Calu3 (cell line): ENCODE measurements around the gene SCG5. TPM values are rescaled to one million over a fixed set of nuclear protein-coding genes. Genes with fewer than 3 reads are reported as not detected.

Experiments used
- BruUV-seq: library from RNA; stranded (reverse); fragments of 400-500 nt; replicated peaks from 2 replicates; lab custom pipeline; 2021; lab: Mats Ljungman, UMichigan
- CTCF ChIA-PET: fragments of 300-600 bp; sonication (Branson Sonifier 250); formaldehyde crosslinking; loops from one replicate; lab custom pipeline; 2022; ENCODE audit warnings: antibody characterized with exemption; lab: Charles Lee
- DNase-seq: peaks from one replicate; pipeline ENCODE4 v3.0.0; 2022
- H3K27ac Mint-ChIP-seq: one replicate; pipeline ENCODE4 v1.8.0; 2022; ENCODE audit warnings: mixed read lengths; ENCODE audit not compliant: unreplicated experiment
- H3K27me3 Mint-ChIP-seq: one replicate; pipeline ENCODE4 v1.8.0; 2022; ENCODE audit warnings: mixed read lengths; ENCODE audit not compliant: unreplicated experiment
- H3K36me3 Mint-ChIP-seq: one replicate; pipeline ENCODE4 v1.8.0; 2022; ENCODE audit warnings: mild to moderate bottlenecking, moderate library complexity, mixed read lengths; ENCODE audit not compliant: insufficient read depth, unreplicated experiment
- H3K4me1 Mint-ChIP-seq: one replicate; pipeline ENCODE4 v1.8.0; 2022; ENCODE audit warnings: mild to moderate bottlenecking, low read depth, mixed read lengths; ENCODE audit not compliant: unreplicated experiment
- H3K4me3 Mint-ChIP-seq: one replicate; pipeline ENCODE4 v1.8.0; 2022; ENCODE audit warnings: mild to moderate bottlenecking, low read depth, moderate library complexity, mixed read lengths; ENCODE audit not compliant: unreplicated experiment
- H3K9me3 Mint-ChIP-seq: one replicate; pipeline ENCODE4 v1.8.0; 2022; ENCODE audit warnings: low read depth, mixed read lengths; ENCODE audit not compliant: unreplicated experiment
- intact Hi-C: fragments of 100-400 bp; cut with micrococcal nuclease; formaldehyde crosslinking; loops from one replicate; pipeline ENCODE4 v1.10.0; 2022; ENCODE audit not compliant: unreplicated experiment
- total RNA-seq: library from RNA; stranded (reverse); gene quantifications from 2 replicates; pipeline ENCODE4 v1.2.3, GENCODE V29; 2022
- TF ChIP-seq, protein P1 (sequence below): fragments of 200-600 bp; IDR thresholded peaks from one replicate; pipeline ENCODE4 v1.8.0; 2022; ENCODE audit warnings: antibody characterized with exemption; ENCODE audit not compliant: unreplicated experiment

SCG5 gene
- total RNA-seq, 1 experiment from 2014 or later: not detected

DNA sequence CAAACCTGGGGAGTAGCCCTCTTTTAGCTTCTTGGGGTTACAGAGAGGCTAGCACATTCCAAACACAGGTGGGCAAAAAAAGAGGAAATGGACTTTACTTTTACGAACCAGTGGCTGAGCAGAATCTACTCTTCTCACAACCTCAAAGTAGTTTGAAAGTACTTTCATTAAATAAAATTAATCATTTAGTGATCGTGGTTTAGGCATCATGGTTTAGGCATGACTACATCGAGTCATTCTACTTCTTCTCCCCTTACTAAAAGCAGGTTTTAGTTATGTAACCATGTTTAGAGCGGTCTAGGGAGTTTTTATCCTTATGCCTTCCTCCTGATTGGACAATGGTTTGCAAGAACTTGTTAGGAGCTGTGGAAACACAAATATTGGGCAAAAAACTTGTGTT, 73.8 kb downstream of the SCG5 start:
- DNase-seq: no peak
- Mint-ChIP-seq H3K9me3 (no peaks in the 10 kb centered on the region), H3K27ac (no peak overlapping the region), H3K36me3 (no peaks in the 10 kb centered on the region), H3K27me3 (no peaks in the 10 kb centered on the region), H3K4me3 (no peak overlapping the region), H3K4me1 (no peaks in the 10 kb centered on the region)
- TF ChIP-seq, protein P1, sequence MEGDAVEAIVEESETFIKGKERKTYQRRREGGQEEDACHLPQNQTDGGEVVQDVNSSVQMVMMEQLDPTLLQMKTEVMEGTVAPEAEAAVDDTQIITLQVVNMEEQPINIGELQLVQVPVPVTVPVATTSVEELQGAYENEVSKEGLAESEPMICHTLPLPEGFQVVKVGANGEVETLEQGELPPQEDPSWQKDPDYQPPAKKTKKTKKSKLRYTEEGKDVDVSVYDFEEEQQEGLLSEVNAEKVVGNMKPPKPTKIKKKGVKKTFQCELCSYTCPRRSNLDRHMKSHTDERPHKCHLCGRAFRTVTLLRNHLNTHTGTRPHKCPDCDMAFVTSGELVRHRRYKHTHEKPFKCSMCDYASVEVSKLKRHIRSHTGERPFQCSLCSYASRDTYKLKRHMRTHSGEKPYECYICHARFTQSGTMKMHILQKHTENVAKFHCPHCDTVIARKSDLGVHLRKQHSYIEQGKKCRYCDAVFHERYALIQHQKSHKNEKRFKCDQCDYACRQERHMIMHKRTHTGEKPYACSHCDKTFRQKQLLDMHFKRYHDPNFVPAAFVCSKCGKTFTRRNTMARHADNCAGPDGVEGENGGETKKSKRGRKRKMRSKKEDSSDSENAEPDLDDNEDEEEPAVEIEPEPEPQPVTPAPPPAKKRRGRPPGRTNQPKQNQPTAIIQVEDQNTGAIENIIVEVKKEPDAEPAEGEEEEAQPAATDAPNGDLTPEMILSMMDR: no peak
- no TSS peak for BruUV-seq
- intact Hi-C loops: no loop called here
- CTCF ChIA-PET: no interaction called here

DNA sequence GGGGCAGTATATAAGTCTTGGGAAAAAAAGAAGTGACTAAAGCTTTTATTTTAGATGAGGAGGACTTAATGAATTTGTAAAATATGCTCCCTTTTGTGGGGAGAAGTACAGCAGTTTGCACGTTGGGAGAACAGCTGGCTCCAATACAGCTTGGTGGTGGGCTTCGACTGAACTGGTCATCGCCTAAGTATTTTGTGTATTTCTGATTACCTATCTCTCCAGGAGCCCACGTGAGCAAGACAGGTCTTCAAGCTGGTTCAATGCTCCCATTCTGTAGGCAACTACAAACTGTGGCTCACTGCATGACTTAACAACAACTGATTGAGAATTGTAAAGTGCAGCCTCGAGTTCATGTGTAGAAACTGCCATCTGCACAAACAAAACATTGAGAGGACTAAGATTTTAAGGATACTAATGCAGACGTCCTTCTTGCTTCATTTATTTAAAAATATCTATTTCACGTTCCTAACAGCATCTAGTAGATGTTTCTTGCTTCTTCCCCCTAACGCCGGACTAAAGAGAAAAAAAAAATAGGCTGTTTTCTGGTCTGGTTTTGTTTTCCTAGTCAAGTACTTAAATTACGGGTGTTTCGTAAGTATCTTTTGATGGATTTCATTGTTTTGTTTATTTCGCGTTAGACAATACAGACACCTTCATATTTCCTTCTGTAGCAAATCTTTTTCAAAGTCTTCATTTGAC, 74.9 kb downstream of the SCG5 start:
- H3K36me3 Mint-ChIP-seq: no peaks in the 10 kb centered on the region
- intact Hi-C loops: no loop called here
- no peak for DNase-seq
- H3K27ac Mint-ChIP-seq: no peak overlapping the region
- H3K4me1 Mint-ChIP-seq: no peaks in the 10 kb centered on the region
- no peak overlapping the region for H3K4me3 Mint-ChIP-seq
- CTCF ChIA-PET: no interaction called here
- H3K9me3 Mint-ChIP-seq: no peaks in the 10 kb centered on the region
- TF ChIP-seq, protein P1: no peak
- H3K27me3 Mint-ChIP-seq: no peaks in the 10 kb centered on the region
- no TSS peak for BruUV-seq

DNA sequence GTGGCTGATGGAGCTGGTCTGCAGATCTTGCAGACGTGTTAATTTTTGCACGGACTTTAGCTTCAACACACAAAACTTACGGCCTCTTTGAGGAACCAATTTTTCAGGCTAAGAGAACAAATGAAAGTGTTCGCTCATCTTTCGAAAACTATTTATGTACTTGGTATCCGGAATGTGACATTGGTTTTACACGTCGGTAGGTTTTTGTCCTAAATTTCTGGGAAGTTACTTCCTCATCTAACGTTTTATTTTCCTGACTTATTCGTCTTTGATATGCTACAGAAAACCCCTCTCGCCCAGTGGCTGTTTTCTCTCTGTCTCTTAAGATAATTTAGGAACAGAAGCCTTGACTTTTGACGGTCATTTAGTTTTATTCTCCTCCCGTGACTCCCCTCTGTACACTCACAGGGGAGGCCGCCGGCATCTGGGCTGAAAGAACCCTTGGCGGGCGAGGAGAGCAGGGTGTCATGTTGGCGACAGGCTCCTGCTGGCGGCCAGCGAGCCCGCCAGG, 75.5 kb downstream of the SCG5 start:
- H3K9me3 Mint-ChIP-seq: no peaks in the 10 kb centered on the region
- H3K4me1 Mint-ChIP-seq: no peaks in the 10 kb centered on the region
- no peaks in the 10 kb centered on the region for H3K27me3 Mint-ChIP-seq
- BruUV-seq: no TSS peak
- no peak overlapping the region for H3K4me3 Mint-ChIP-seq
- no peak for DNase-seq
- no peaks in the 10 kb centered on the region for H3K36me3 Mint-ChIP-seq
- CTCF ChIA-PET: no interaction called here
- H3K27ac Mint-ChIP-seq: no peak overlapping the region
- TF ChIP-seq, protein P1: no peak
- intact Hi-C loops: no loop called here

DNA sequence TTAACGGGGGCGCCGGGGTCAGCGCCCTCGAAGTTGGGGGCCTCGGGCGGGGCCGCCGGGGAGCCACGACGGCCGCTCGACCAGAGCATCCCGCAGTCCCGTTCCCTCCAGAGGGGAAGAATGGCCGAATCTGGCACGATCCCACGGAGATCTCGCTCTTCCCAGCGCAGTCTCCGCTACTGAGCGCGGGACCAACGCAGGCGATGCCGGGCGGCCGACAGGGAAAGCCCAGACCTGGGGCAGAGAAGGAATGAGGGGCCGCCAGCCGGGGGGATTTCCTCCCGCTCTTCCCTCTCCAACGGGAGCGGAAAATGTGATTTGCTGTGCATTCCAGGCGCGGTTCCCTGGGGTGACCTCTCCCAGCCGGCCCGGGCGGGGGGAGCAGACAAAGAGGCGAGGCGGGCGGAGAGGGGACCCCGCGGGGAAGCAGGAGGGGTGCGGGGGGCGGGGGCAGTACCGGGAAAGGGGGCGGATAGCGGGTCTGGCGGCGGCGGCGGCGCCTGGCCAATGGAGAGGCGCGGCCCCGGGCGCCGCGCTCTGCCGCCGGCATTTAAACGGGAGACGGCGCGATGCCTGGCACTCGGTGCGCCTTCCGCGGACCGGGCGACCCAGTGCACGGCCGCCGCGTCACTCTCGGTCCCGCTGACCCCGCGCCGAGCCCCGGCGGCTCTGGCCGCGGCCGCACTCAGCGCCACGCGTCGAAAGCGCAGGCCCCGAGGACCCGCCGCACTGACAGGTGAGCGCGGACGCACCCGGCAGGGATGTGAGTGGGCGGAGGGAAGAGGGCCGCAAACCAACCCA, 76.1 kb downstream of the SCG5 start, which contains the start of gene GREM1:
GREM1 (plus strand) TSS at position 579 of the 801 bp plus-strand sequence. CDS start 12,687 bp downstream, outside the sequence.
- Mint-ChIP-seq H3K9me3 (no peaks in the 10 kb centered on the region), H3K27ac (no peak within 1 kb of the TSS), H3K4me1 (no peaks in the 10 kb centered on the region), H3K36me3 (no peaks in the 10 kb centered on the region), H3K4me3 (no peak within 1 kb of the TSS), H3K27me3 (no peaks in the 10 kb centered on the region)
- TF ChIP-seq, protein P1: no peak
- no TSS peak for BruUV-seq
- CTCF ChIA-PET: no interaction called here
- intact Hi-C loops: no loop called here
- DNase-seq: no peak
